ENCODE data around the gene FAM107A. TPM values are rescaled to one million over a fixed set of nuclear protein-coding genes. Genes with fewer than 3 reads are reported as not detected.
A peak's percentile ranks its signal among the peaks of the same experiment; 100 is the strongest.

FAM107A gene
- total and polyA plus RNA-seq, 2 experiments from 2014 or later, result 1.0 to 1.1 TPM

- no peaks in the 10 kb centered on the region for H3K9me2 ChIP-seq (ENCODE audit: insufficient read depth)
- peak overlapping the region; percentile 67; the same call in 1 of the 2 replicates for H3K27ac Mint-ChIP-seq
- H3K36me3 Mint-ChIP-seq (ENCODE audit: low read depth), result peaks cover 3% of the 10 kb centered on the region; the same call in 2 of the 3 replicates
- 0 out of 2 replicates have a peak, but pooled peaks cover 5% of the 10 kb centered on the region for H3F3A ChIP-seq (replicated peaks; ENCODE audit: low read depth)
- DNase-seq (ENCODE audit: low spot score) (no peak), ATAC-seq (no peak)
- H3K4me3 Mint-ChIP-seq, result no peak overlapping the region
- H3K4me2 ChIP-seq, result 0 out of 2 replicates have a peak overlapping the region, but pooled peaks have one; percentile 22
- H2AFZ ChIP-seq, result no peak overlapping the region
- no peaks in the 10 kb centered on the region for H3K36me3 ChIP-seq (ENCODE audit: insufficient read depth)
- TF ChIP-seq CTCF (conservative IDR thresholded peaks at IDR 0.05; ENCODE audit: low read depth in 2 of 2), result no peak
- no peak for TF ChIP-seq JUNB (IDR thresholded peaks at IDR 0.05; ENCODE audit: unreplicated experiment)
- TF ChIP-seq POLR2AphosphoS5 (IDR thresholded peaks at IDR 0.05; ENCODE audit: low read depth), result no peak
- no peak for TF ChIP-seq CREB1 (CRISPR knock-in tag; IDR thresholded peaks at IDR 0.05; ENCODE audit: low read depth)
- TF ChIP-seq EZH2phosphoT487 (IDR thresholded peaks at IDR 0.05; ENCODE audit: unreplicated experiment), result no peak
- no peak for TF ChIP-seq NANOG (IDR thresholded peaks at IDR 0.05; ENCODE audit: borderline replicate concordance)
- TF ChIP-seq ZNF462 (CRISPR knock-in tag; IDR thresholded peaks at IDR 0.05), result no peak
- TF ChIP-seq STAT1 (IDR thresholded peaks at IDR 0.05; ENCODE audit: unreplicated experiment), result no peak
- TF ChIP-seq EZH2 (IDR thresholded peaks at IDR 0.05; ENCODE audit: low read depth, unreplicated experiment), result no peak
- no peak for TF ChIP-seq ZNF114 (CRISPR knock-in tag; IDR thresholded peaks at IDR 0.05)
- TF ChIP-seq ZNF331 (CRISPR knock-in tag; IDR thresholded peaks at IDR 0.05; ENCODE audit: low read depth), result no peak
- TF ChIP-seq REST (IDR thresholded peaks at IDR 0.05; ENCODE audit: unreplicated experiment), result no peak
- TF ChIP-seq ETS1 (IDR thresholded peaks at IDR 0.05), result no peak
- peaks cover 31% of the 10 kb centered on the region for H3K4me1 ChIP-seq (ENCODE audit: insufficient read depth)
- peaks cover 5% of the 10 kb centered on the region for H3K9me3 Mint-ChIP-seq
- H3K27ac ChIP-seq (ENCODE audit: low read depth), result peak overlapping the region; percentile 83
- H4K20me1 ChIP-seq (replicated peaks; ENCODE audit: insufficient read depth), result no peaks in the 10 kb centered on the region
- no peak overlapping the region for H3K4me3 ChIP-seq
- H3K27me3 Mint-ChIP-seq (ENCODE audit: insufficient read depth, low read depth, poor library complexity), result peaks cover 18% of the 10 kb centered on the region
- peaks cover 45% of the 10 kb centered on the region for H3K4me1 Mint-ChIP-seq
- no peaks in the 10 kb centered on the region for H3K79me2 ChIP-seq (replicated peaks; ENCODE audit: insufficient read depth)
- H3K27me3 ChIP-seq (ENCODE audit: insufficient read depth), result no peaks in the 10 kb centered on the region
These were observed 12.6 kb downstream of the FAM107A start for GRCh38 chr3:58564456-58565160.
